Measurements from ENCODE around the gene POLE3.
"Not testable (repeated sequence)": the region's sequence is repeated elsewhere in the genome, so short reads cannot be mapped to it uniquely, and the experiment has no call there.

The POLE3 gene

GRCh38 chr9:113401027-113401792 lies 9.3 kb downstream of the POLE3 start, which contains the start of gene ALAD:
TSS of gene ALAD (minus strand) at chr9:113401284. CDS start at chr9:113393559, 7,725 bp downstream.
- DNase-seq = peak; percentile 99 to 100 (median 99)

- no peak for DNase-seq
Observed at GRCh38 chr9:113399646-113400200, 10.8 kb downstream of the POLE3 start.

- no peak for DNase-seq
Observed at GRCh38 chr9:113398796-113399195, 11.7 kb downstream of the POLE3 start.

- no peak for DNase-seq
Observed at GRCh38 chr9:113397203-113397631, 13.3 kb downstream of the POLE3 start.

GRCh38 chr9:113395000-113395861 lies 15.2 kb downstream of the POLE3 start:
- no peak for DNase-seq

GRCh38 chr9:113393281-113393680 lies 17.2 kb downstream of the POLE3 start:
- no peak for DNase-seq

GRCh38 chr9:113391917-113392316 lies 18.6 kb downstream of the POLE3 start:
- DNase-seq = no peak

- no peak for DNase-seq
Observed at GRCh38 chr9:113390192-113390960, 20.1 kb downstream of the POLE3 start.

- DNase-seq = no peak
Observed at GRCh38 chr9:113389451-113389850, 21.0 kb downstream of the POLE3 start.

- DNase-seq = no peak
Observed at GRCh38 chr9:113388833-113389232, 21.6 kb downstream of the POLE3 start.

GRCh38 chr9:113387560-113388230 lies 22.8 kb downstream of the POLE3 start:
- no peak for DNase-seq

GRCh38 chr9:113386571-113387393 lies 23.7 kb downstream of the POLE3 start:
- DNase-seq = no peak

- DNase-seq = no peak
Observed at GRCh38 chr9:113381909-113382411, 28.5 kb downstream of the POLE3 start.

- not testable (repeated sequence) for DNase-seq
Observed at GRCh38 chr9:113381441-113381840, 29.0 kb downstream of the POLE3 start.

GRCh38 chr9:113380869-113381378 lies 29.6 kb downstream of the POLE3 start:
- no peak for DNase-seq

GRCh38 chr9:113379829-113380210 lies 30.7 kb downstream of the POLE3 start:
- DNase-seq = not testable (repeated sequence)

GRCh38 chr9:113379094-113379828 lies 31.2 kb downstream of the POLE3 start:
- not testable (repeated sequence) for DNase-seq

- peak; percentile 64 to 83 (median 73) for DNase-seq
Observed at GRCh38 chr9:113376634-113377567, 33.6 kb downstream of the POLE3 start, which contains the start of gene HDHD3. TSS of gene HDHD3 (minus strand) at chr9:113376986. CDS start at chr9:113374354, 2,632 bp downstream.
